Measurements from ENCODE around the gene HIVEP3. TPM values are rescaled to one million over a fixed set of nuclear protein-coding genes. Genes with fewer than 3 reads are reported as not detected.

The HIVEP3 gene
- total and polyA plus RNA-seq, 2 of the 13 experiments (the other 11 are each of a cell fraction or from before 2014, with no cell fraction given) = 0.05 TPM; not detected in 1

DNA sequence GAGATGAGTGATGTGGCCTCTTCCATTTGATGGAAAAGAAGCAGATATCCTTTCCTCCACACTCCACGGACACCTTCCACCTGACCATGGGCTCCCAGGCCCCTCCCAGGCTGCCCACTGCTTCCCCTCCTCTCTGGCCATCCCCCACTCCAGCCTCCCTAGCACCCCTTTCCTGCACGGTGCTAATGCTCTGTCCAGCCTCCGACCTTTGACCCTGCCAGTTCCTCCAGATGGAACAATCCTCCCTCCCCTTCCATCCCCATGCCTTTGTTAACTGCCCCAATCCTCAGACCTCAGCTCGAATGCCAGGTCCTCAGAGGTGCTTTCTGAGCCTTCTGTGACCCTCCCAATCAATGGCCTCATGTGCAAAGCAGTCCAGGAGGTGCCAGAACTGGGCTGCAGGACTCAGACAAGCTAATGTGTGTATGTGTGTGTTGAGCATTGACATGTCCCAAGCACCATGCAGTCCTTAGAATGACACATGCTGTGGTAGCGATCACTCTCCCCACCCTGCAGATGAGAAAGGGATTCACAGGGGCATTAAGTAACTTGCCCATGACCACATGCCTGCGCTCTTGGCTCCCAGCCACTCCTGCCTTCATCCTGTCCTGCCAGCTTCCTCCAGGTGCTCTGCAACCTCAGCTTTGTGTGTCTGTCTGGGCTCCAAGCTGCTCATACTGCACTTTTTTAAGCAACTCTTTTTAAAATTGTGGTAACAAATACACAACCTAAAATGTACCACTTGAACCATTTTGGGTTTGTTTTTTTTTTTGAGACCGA, 370.8 kb downstream of the HIVEP3 start:
- CTCF ChIA-PET (ENCODE audit: low intra/inter-chr PET ratio, low total read pairs) = no interaction called here
- 26% methylated on average over 6 of the region's 7 CpGs for WGBS (ENCODE audit: low lambda C conversion rate)
- no peaks in the 10 kb centered on the region for H3K79me2 ChIP-seq (ENCODE audit: insufficient read depth, low read length)
- H3K9ac ChIP-seq (ENCODE audit: insufficient read depth, low read depth, low read length) = no peak overlapping the region
- no peak overlapping the region for H3K27ac ChIP-seq (ENCODE audit: extremely low read length, insufficient read depth, low read length)
- H3K27me3 ChIP-seq (ENCODE audit: control insufficient read depth in 1 of 2, insufficient read depth in 2 of 2, low read length in 2 of 2) = no peaks in the 10 kb centered on the region
- H4K20me1 ChIP-seq (ENCODE audit: insufficient read depth, low read length) = no peaks in the 10 kb centered on the region
- intact Hi-C loops (cut with micrococcal nuclease; ENCODE audit: unreplicated experiment) (no loop called here), in situ Hi-C loops (cut with HindIII; ENCODE audit: extremely low pct_ligation_motif_present, low pct_unique_long_range_greater_than_20kb) (no loop called here)
- POLR2A ChIA-PET = no interaction called here
- ATAC-seq (no peak), DNase-seq (ENCODE audit: low spot score) (no peak), FAIRE-seq (no peak)
- H3K36me3 ChIP-seq (replicated peaks in 1 of 2; ENCODE audit: control insufficient read depth in 1 of 2, insufficient read depth in 2 of 2, low read length in 2 of 2) = no peaks in the 10 kb centered on the region
- H2AFZ ChIP-seq (ENCODE audit: low read length) = no peak overlapping the region
- H3K4me3 ChIP-seq (replicated peaks in 1 of 3; ENCODE audit: insufficient read depth in 1 of 3, low read depth in 2 of 3, low read length in 3 of 3) = no peak overlapping the region
- peaks cover 8% of the 10 kb centered on the region for H3K9me3 ChIP-seq (ENCODE audit: low read length)
- no TSS peak for BruUV-seq (replicated peaks)
- H3K4me1 ChIP-seq (ENCODE audit: insufficient read depth, low read length) = no peaks in the 10 kb centered on the region
- TF ChIP-seq, protein P1, sequence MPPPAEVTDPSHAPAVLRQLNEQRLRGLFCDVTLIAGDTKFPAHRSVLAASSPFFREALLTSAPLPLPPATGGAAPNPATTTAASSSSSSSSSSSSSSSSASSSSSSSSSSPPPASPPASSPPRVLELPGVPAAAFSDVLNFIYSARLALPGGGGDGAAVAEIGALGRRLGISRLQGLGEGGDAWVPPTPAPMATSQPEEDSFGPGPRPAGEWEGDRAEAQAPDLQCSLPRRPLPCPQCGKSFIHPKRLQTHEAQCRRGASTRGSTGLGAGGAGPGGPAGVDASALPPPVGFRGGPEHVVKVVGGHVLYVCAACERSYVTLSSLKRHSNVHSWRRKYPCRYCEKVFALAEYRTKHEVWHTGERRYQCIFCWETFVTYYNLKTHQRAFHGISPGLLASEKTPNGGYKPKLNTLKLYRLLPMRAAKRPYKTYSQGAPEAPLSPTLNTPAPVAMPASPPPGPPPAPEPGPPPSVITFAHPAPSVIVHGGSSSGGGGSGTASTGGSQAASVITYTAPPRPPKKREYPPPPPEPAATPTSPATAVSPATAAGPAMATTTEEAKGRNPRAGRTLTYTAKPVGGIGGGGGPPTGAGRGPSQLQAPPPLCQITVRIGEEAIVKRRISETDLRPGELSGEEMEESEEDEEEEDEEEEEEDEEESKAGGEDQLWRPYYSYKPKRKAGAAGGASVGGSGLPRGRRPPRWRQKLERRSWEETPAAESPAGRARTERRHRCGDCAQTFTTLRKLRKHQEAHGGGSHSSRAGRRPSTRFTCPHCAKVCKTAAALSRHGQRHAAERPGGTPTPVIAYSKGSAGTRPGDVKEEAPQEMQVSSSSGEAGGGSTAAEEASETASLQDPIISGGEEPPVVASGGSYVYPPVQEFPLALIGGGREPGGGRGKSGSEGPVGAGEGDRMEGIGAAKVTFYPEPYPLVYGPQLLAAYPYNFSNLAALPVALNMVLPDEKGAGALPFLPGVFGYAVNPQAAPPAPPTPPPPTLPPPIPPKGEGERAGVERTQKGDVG (CRISPR knock-in tag; IDR thresholded peaks at IDR 0.05; ENCODE audit: borderline replicate concordance) = no peak
- TF ChIP-seq ZNF713 (CRISPR knock-in tag; IDR thresholded peaks at IDR 0.05) (no peak), ZIK1 (CRISPR knock-in tag; IDR thresholded peaks at IDR 0.05; ENCODE audit: borderline replicate concordance, low read depth) (no peak), SP4 (CRISPR knock-in tag; IDR thresholded peaks at IDR 0.05) (no peak), ZNF747 (CRISPR knock-in tag; IDR thresholded peaks at IDR 0.05; ENCODE audit: borderline replicate concordance) (no peak), ZNF282 (IDR thresholded peaks at IDR 0.05; ENCODE audit: partially characterized antibody) (no peak), MYNN (CRISPR knock-in tag; IDR thresholded peaks at IDR 0.05; ENCODE audit: low read depth) (no peak), ZBTB8A (CRISPR knock-in tag; IDR thresholded peaks at IDR 0.05; ENCODE audit: borderline replicate concordance, low read depth) (no peak), HES4 (CRISPR knock-in tag; IDR thresholded peaks at IDR 0.05; ENCODE audit: borderline replicate concordance) (no peak)
- TF ChIP-seq, protein P2, sequence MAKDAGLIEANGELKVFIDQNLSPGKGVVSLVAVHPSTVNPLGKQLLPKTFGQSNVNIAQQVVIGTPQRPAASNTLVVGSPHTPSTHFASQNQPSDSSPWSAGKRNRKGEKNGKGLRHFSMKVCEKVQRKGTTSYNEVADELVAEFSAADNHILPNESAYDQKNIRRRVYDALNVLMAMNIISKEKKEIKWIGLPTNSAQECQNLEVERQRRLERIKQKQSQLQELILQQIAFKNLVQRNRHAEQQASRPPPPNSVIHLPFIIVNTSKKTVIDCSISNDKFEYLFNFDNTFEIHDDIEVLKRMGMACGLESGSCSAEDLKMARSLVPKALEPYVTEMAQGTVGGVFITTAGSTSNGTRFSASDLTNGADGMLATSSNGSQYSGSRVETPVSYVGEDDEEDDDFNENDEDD (CRISPR knock-in tag; IDR thresholded peaks at IDR 0.05; ENCODE audit: borderline replicate concordance) = no peak
- H3K4me2 ChIP-seq (ENCODE audit: low read depth, low read length) = no peak overlapping the region

Data from HepG2 (cell line).